SW480 (cell line): ENCODE measurements around the gene FAM53B.

ENCODE experiments used
- DNase-seq: peaks from one replicate; pipeline ENCODE4 v3.0.0-alpha.2; 2016; ENCODE audit warnings: low spot score

FAM53B gene

GRCh38 chr10:124677749-124678556 lies 66.2 kb downstream of the FAM53B start:
- DNase-seq = no peak

GRCh38 chr10:124677293-124677699 lies 66.9 kb downstream of the FAM53B start:
- no peak for DNase-seq

- no peak for DNase-seq
Observed at GRCh38 chr10:124676416-124677062, 67.6 kb downstream of the FAM53B start.

GRCh38 chr10:124675824-124676223 lies 68.4 kb downstream of the FAM53B start:
- no peak for DNase-seq

- no peak for DNase-seq
Observed at GRCh38 chr10:124675261-124675660, 68.9 kb downstream of the FAM53B start.

- DNase-seq = no peak
Observed at GRCh38 chr10:124674768-124675222, 69.4 kb downstream of the FAM53B start.

- no peak for DNase-seq
Observed at GRCh38 chr10:124672181-124672638, 72.0 kb downstream of the FAM53B start.

GRCh38 chr10:124671486-124672075 lies 72.6 kb downstream of the FAM53B start:
- DNase-seq = peak; percentile 89

GRCh38 chr10:124670849-124671248 lies 73.3 kb downstream of the FAM53B start:
- DNase-seq = no peak

- no peak for DNase-seq
Observed at GRCh38 chr10:124669824-124670654, 74.1 kb downstream of the FAM53B start.

- DNase-seq = no peak
Observed at GRCh38 chr10:124669141-124669823, 74.9 kb downstream of the FAM53B start.

GRCh38 chr10:124668517-124669051 lies 75.6 kb downstream of the FAM53B start:
- DNase-seq = no peak

- no peak for DNase-seq
Observed at GRCh38 chr10:124667425-124668345, 76.5 kb downstream of the FAM53B start.

- DNase-seq = no peak
Observed at GRCh38 chr10:124666494-124666893, 77.7 kb downstream of the FAM53B start.

GRCh38 chr10:124665980-124666379 lies 78.2 kb downstream of the FAM53B start:
- peak; percentile 25 for DNase-seq

- no peak for DNase-seq
Observed at GRCh38 chr10:124665558-124665957, 78.6 kb downstream of the FAM53B start.

GRCh38 chr10:124665091-124665490 lies 79.1 kb downstream of the FAM53B start:
- DNase-seq = no peak

GRCh38 chr10:124663766-124664360 lies 80.3 kb downstream of the FAM53B start:
- DNase-seq = no peak

- no peak for DNase-seq
Observed at GRCh38 chr10:124663228-124663627, 81.0 kb downstream of the FAM53B start.
